Activated CD8-positive, alpha-beta T cell treated with anti-CD3 and anti-CD28 coated beads for 36 hours (primary cell): ENCODE data around the gene ARHGAP26. TPM values are rescaled to one million over a fixed set of nuclear protein-coding genes. Genes with fewer than 3 reads are reported as not detected.
A peak's percentile ranks its signal among the peaks of the same experiment; 100 is the strongest.

Source experiments
- ATAC-seq: fragments of 200-7000 bp; cut with Tn5 transposase; one replicate; pipeline ENCODE4 v1.10.0; 2021; ENCODE audit warnings: mild to moderate bottlenecking, moderate library complexity
- CTCF ChIA-PET: fragments of 350-600 bp; sonication (Branson Sonifier 250); formaldehyde crosslinking; loops from one replicate; lab custom pipeline; 2021; ENCODE audit warnings: antibody characterized with exemption; lab: Charles Lee
- POLR2A ChIA-PET: fragments of 350-600 bp; sonication (Branson Sonifier 250); formaldehyde crosslinking; loops from one replicate; lab custom pipeline; 2021; ENCODE audit warnings: antibody characterized with exemption; lab: Charles Lee
- DNase-seq: peaks from one replicate; pipeline ENCODE4 v3.0.0-alpha.2; 2020
- H3K27ac Mint-ChIP-seq: one replicate; pipeline ENCODE4 v1.8.0; 2021; ENCODE audit warnings: mild to moderate bottlenecking, mixed read lengths
- H3K27me3 Mint-ChIP-seq: one replicate; pipeline ENCODE4 v1.8.0; 2021; ENCODE audit warnings: mixed read lengths
- H3K36me3 Mint-ChIP-seq: one replicate; pipeline ENCODE4 v1.8.0; 2021; ENCODE audit warnings: low read depth, mixed read lengths
- H3K4me1 Mint-ChIP-seq: one replicate; pipeline ENCODE4 v1.8.0; 2021; ENCODE audit warnings: low read depth, mixed read lengths
- H3K4me3 Mint-ChIP-seq: one replicate; pipeline ENCODE4 v1.8.0; 2021; ENCODE audit warnings: mild to moderate bottlenecking, moderate library complexity, mixed read lengths
- H3K9me3 Mint-ChIP-seq: one replicate; pipeline ENCODE4 v1.8.0; 2021; ENCODE audit warnings: mixed read lengths
- CTCF ChIP-seq: fragments of 200-600 bp; IDR thresholded peaks from one replicate; pipeline ENCODE4 v1.8.0; 2022; ENCODE audit warnings: antibody characterized with exemption, mild to moderate bottlenecking
- intact Hi-C: fragments of 100-400 bp; cut with micrococcal nuclease; formaldehyde crosslinking; loops from one replicate; pipeline ENCODE4 v1.10.0; 2022
- total RNA-seq, 2 experiments: library from RNA; stranded (reverse); gene quantifications; one replicate each; pipeline ENCODE4 v1.2.3, GENCODE V29; 2021

ARHGAP26 gene
- total RNA-seq, 2 experiments from 2014 or later = 12.7 to 18.0 TPM

GRCh38 chr5:142979636-142980035, 209.5 kb downstream of the ARHGAP26 start:
- no peak for ATAC-seq
- Mint-ChIP-seq H3K4me1 (peaks cover 66% of the 10 kb centered on the region), H3K27me3 (no peaks in the 10 kb centered on the region), H3K4me3 (no peak overlapping the region), H3K9me3 (peaks cover 1% of the 10 kb centered on the region), H3K27ac (peak overlapping the region; percentile 40), H3K36me3 (peaks cover 9% of the 10 kb centered on the region)
- no peak for DNase-seq
- ChIA-PET POLR2A (no interaction called here), CTCF (interaction anchor here (1.3 kb wide), 1 partner anchor 14 kb away, joined by 4 read pairs; no protein-coding TSS in a partner anchor)
- no peak for TF ChIP-seq CTCF
- intact Hi-C loops = loop anchor here (5.0 kb wide), 1 partner anchor 52 kb away; no protein-coding TSS in a partner anchor

GRCh38 chr5:142981475-142981874, 211.3 kb downstream of the ARHGAP26 start:
- peaks cover 6% of the 10 kb centered on the region for H3K36me3 Mint-ChIP-seq
- no peaks in the 10 kb centered on the region for H3K27me3 Mint-ChIP-seq
- peak overlapping the region; percentile 81 for H3K27ac Mint-ChIP-seq
- no peak for TF ChIP-seq CTCF
- no peak for ATAC-seq
- ChIA-PET CTCF (interaction anchor here (0.6 to 1.4 kb wide), 2 partner anchors 17 to 21 kb away, joined by 3 to 4 read pairs; no protein-coding TSS in a partner anchor), POLR2A (interaction anchor here (1.1 kb wide), 1 partner anchor 21 kb away, joined by 3 read pairs; no protein-coding TSS in a partner anchor)
- H3K9me3 Mint-ChIP-seq = peaks cover 1% of the 10 kb centered on the region
- peaks cover 63% of the 10 kb centered on the region for H3K4me1 Mint-ChIP-seq
- intact Hi-C loops = no loop called here
- no peak for DNase-seq
- H3K4me3 Mint-ChIP-seq = no peak overlapping the region

GRCh38 chr5:142981886-142982820, 212.0 kb downstream of the ARHGAP26 start:
- POLR2A ChIA-PET = interaction anchor here (1.1 kb wide), 1 partner anchor 20 kb away, joined by 3 read pairs; no protein-coding TSS in a partner anchor
- Mint-ChIP-seq H3K9me3 (peaks cover 1% of the 10 kb centered on the region), H3K4me3 (no peak overlapping the region), H3K27ac (peak overlapping the region; percentile 81), H3K36me3 (peaks cover 11% of the 10 kb centered on the region), H3K4me1 (peaks cover 57% of the 10 kb centered on the region), H3K27me3 (no peaks in the 10 kb centered on the region)
- CTCF ChIA-PET = interaction anchor here (1.0 to 1.4 kb wide), 3 partner anchors 9 to 59 kb away, joined by 3 to 4 read pairs (median 3); no protein-coding TSS in a partner anchor
- ATAC-seq (no peak), DNase-seq (no peak)
- intact Hi-C loops = no loop called here
- no peak for TF ChIP-seq CTCF

GRCh38 chr5:142982821-142983200, 212.6 kb downstream of the ARHGAP26 start:
- CTCF ChIA-PET = interaction anchor here (1.0 to 1.3 kb wide), 2 partner anchors 10 to 59 kb away, joined by 3 read pairs; no protein-coding TSS in a partner anchor
- DNase-seq = no peak
- H3K27ac Mint-ChIP-seq = peak overlapping the region; percentile 13

More at GRCh38 chr5:142982821-142983200, 212.6 kb downstream of the ARHGAP26 start:
- peaks cover 1% of the 10 kb centered on the region for H3K9me3 Mint-ChIP-seq
- ATAC-seq = no peak
- intact Hi-C loops = no loop called here
- no peaks in the 10 kb centered on the region for H3K27me3 Mint-ChIP-seq
- peaks cover 50% of the 10 kb centered on the region for H3K4me1 Mint-ChIP-seq
- no peak for TF ChIP-seq CTCF
- POLR2A ChIA-PET = no interaction called here
- H3K36me3 Mint-ChIP-seq = peaks cover 8% of the 10 kb centered on the region
- no peak overlapping the region for H3K4me3 Mint-ChIP-seq
